Thymus (tissue), 11 donors: ENCODE measurements around the gene JAG2. TPM values are rescaled to one million over a fixed set of nuclear protein-coding genes. Genes with fewer than 3 reads are reported as not detected.

ENCODE experiments used
- DNase-seq, 9 donors: peaks; one replicate each; pipeline ENCODE4 v3.0.0-alpha.2; 2013; ENCODE audit warnings: low spot score in 9 of 9, low read depth in 6 of 9, missing footprints in 1 of 9
- H3K27ac ChIP-seq, 2 donors: one replicate each; pipeline ENCODE4 v1.5.1; 2013; ENCODE audit warnings: control low read depth in 1 of 2, low read depth in 1 of 2, low read length in 1 of 2, mild to moderate bottlenecking in 1 of 2, moderate library complexity in 1 of 2
- H3K27me3 ChIP-seq, 2 donors: one replicate each; pipeline ENCODE4 v1.5.1; 2013; ENCODE audit warnings: low read length in 1 of 2; ENCODE audit not compliant: control insufficient read depth in 2 of 2, insufficient read depth in 1 of 2
- H3K36me3 ChIP-seq, 2 donors: one replicate each; pipeline ENCODE4 v1.5.1; 2013; ENCODE audit warnings: low read length in 1 of 2, mild to moderate bottlenecking in 1 of 2, moderate library complexity in 1 of 2; ENCODE audit not compliant: control insufficient read depth in 2 of 2, insufficient read depth in 2 of 2
- H3K4me1 ChIP-seq, 2 donors: one replicate each; pipeline ENCODE4 v1.5.1; 2013; ENCODE audit warnings: low read length in 2 of 2; ENCODE audit not compliant: control insufficient read depth in 2 of 2, insufficient read depth in 2 of 2
- H3K4me3 ChIP-seq, 2 donors: one replicate each; pipeline ENCODE4 v1.5.1; 2013; ENCODE audit warnings: low read length in 2 of 2, control low read depth in 1 of 2, mild to moderate bottlenecking in 1 of 2
- H3K9me3 ChIP-seq, 2 donors: one replicate each; pipeline ENCODE4 v1.5.1; 2013; ENCODE audit warnings: low read length in 1 of 2, mild to moderate bottlenecking in 1 of 2; ENCODE audit not compliant: control insufficient read depth in 2 of 2, insufficient read depth in 1 of 2
- WGBS: extraction: QIAGEN DNeasy Blood & Tissue Kit; methylation state at CpG from one replicate; pipeline ENCODE4 v1.1.7; 2013; 5-methylcytosine and 5-hydroxymethylcytosine counted together
- polyA plus RNA-seq: library from polyadenylated mRNA; stranded (reverse); fragments of 200-250 nt; gene quantifications from one replicate; pipeline ENCODE4 v1.2.3, GENCODE V29; 2013
- total RNA-seq: library from RNA; stranded (reverse); fragments of 120-200 nt; gene quantifications from one replicate; pipeline ENCODE4 v1.2.4, GENCODE V29; 2013
- donor health status: healthy.

Gene JAG2
- total and polyA plus RNA-seq, 2 donors, result 8.8 to 40.8 TPM

GRCh38 chr14:105098316-105098715 lies 70.3 kb downstream of the JAG2 start:
- Histone ChIP-seq H3K27ac (no peak overlapping the region), H3K4me3 (no peak overlapping the region), H3K27me3 (peaks cover 19 to 35% of the 10 kb centered on the region in 2 donors), H3K4me1 (peaks cover 0 to 9% of the 10 kb centered on the region in 2 donors), H3K36me3 (no peaks in the 10 kb centered on the region), H3K9me3 (peaks cover 0 to 4% of the 10 kb centered on the region in 2 donors)
- DNase-seq, result no peak
- 98% methylated on average over 8 of the region's 8 CpGs for WGBS

GRCh38 chr14:105097794-105098127 lies 70.8 kb downstream of the JAG2 start:
- Histone ChIP-seq H3K27ac (no peak overlapping the region), H3K27me3 (peaks cover 21 to 38% of the 10 kb centered on the region in 2 donors), H3K4me3 (no peak overlapping the region), H3K36me3 (no peaks in the 10 kb centered on the region), H3K4me1 (peaks cover 0 to 11% of the 10 kb centered on the region in 2 donors), H3K9me3 (peaks cover 0 to 4% of the 10 kb centered on the region in 2 donors)
- DNase-seq, result no peak
- 92% methylated on average over 7 of the region's 7 CpGs for WGBS

- peaks cover 24 to 49% of the 10 kb centered on the region in 2 donors for H3K27me3 ChIP-seq
- no peak for DNase-seq
- H3K27ac ChIP-seq, result no peak overlapping the region
- peaks cover 0 to 19% of the 10 kb centered on the region in 2 donors for H3K4me1 ChIP-seq
- no peaks in the 10 kb centered on the region for H3K36me3 ChIP-seq
- peaks cover 0 to 4% of the 10 kb centered on the region in 2 donors for H3K9me3 ChIP-seq
- no peak overlapping the region for H3K4me3 ChIP-seq
- 94% methylated on average over 15 of the region's 15 CpGs for WGBS
These were observed 72.2 kb downstream of the JAG2 start for GRCh38 chr14:105096206-105096875.

GRCh38 chr14:105095236-105095805 lies 73.3 kb downstream of the JAG2 start:
- Histone ChIP-seq H3K27me3 (peaks cover 25 to 56% of the 10 kb centered on the region in 2 donors), H3K9me3 (peaks cover 0 to 4% of the 10 kb centered on the region in 2 donors), H3K36me3 (no peaks in the 10 kb centered on the region), H3K4me1 (peaks cover 0 to 21% of the 10 kb centered on the region in 2 donors), H3K4me3 (no peak overlapping the region), H3K27ac (no peak overlapping the region)
- 95% methylated on average over 7 of the region's 7 CpGs for WGBS
- no peak for DNase-seq

GRCh38 chr14:105094193-105094907 lies 74.2 kb downstream of the JAG2 start:
- peaks cover 0 to 21% of the 10 kb centered on the region in 2 donors for H3K4me1 ChIP-seq
- H3K36me3 ChIP-seq, result no peaks in the 10 kb centered on the region
- H3K27ac ChIP-seq, result peak overlapping the region in 1 of 2 donors; percentile 91
- peaks cover 29 to 66% of the 10 kb centered on the region in 2 donors for H3K27me3 ChIP-seq
- H3K4me3 ChIP-seq, result peak overlapping the region; percentile 22 to 54
- 78% methylated on average over 14 of the region's 14 CpGs for WGBS
- H3K9me3 ChIP-seq, result peaks cover 0 to under 1% of the 10 kb centered on the region in 2 donors
- DNase-seq, result no peak

GRCh38 chr14:105093431-105094192 lies 75.0 kb downstream of the JAG2 start:
- peaks cover 0 to 21% of the 10 kb centered on the region in 2 donors for H3K4me1 ChIP-seq

GRCh38 chr14:105093038-105093430 lies 75.5 kb downstream of the JAG2 start:
- DNase-seq, result peak in 3 of 9 donors; percentile 39 to 66 (median 52)
- Histone ChIP-seq H3K27me3 (peaks cover 39 to 79% of the 10 kb centered on the region in 2 donors), H3K4me1 (peaks cover 0 to 23% of the 10 kb centered on the region in 2 donors), H3K27ac (peak overlapping the region in 1 of 2 donors; percentile 91), H3K9me3 (peaks cover 0 to 4% of the 10 kb centered on the region in 2 donors), H3K36me3 (no peaks in the 10 kb centered on the region), H3K4me3 (peak overlapping the region; percentile 30 to 54)
- 4% methylated on average over 46 of the region's 46 CpGs for WGBS

More at GRCh38 chr14:105093431-105094192, 75.0 kb downstream of the JAG2 start:
- Histone ChIP-seq H3K4me3 (peak overlapping the region; percentile 47 to 54), H3K36me3 (no peaks in the 10 kb centered on the region), H3K9me3 (no peaks in the 10 kb centered on the region), H3K27me3 (peaks cover 33 to 73% of the 10 kb centered on the region in 2 donors), H3K27ac (peak overlapping the region; percentile 61 to 91)
- under 1% methylated on average over 76 of the region's 76 CpGs for WGBS
- DNase-seq, result peak in 1 of 9 donors; percentile 49

GRCh38 chr14:105092171-105093037 lies 76.2 kb downstream of the JAG2 start:
- Histone ChIP-seq H3K27me3 (peaks cover 45 to 82% of the 10 kb centered on the region in 2 donors), H3K9me3 (peaks cover 0 to 7% of the 10 kb centered on the region in 2 donors), H3K36me3 (no peaks in the 10 kb centered on the region), H3K4me3 (peak overlapping the region; percentile 30 to 54), H3K27ac (peak overlapping the region in 1 of 2 donors; percentile 78), H3K4me1 (peaks cover 0 to 24% of the 10 kb centered on the region in 2 donors)
- no peak for DNase-seq
- WGBS, result 80% methylated on average over 25 of the region's 25 CpGs
